GM19452 (cell line): ENCODE data around the gene JOSD2.

Experiments used
- ATAC-seq: cut with Tn5 transposase; IDR thresholded peaks from one replicate; pipeline ENCODE4 v1.9.1; 2021; ENCODE audit not compliant: unreplicated experiment

JOSD2 gene

GRCh38 chr19:50457300-50457699, 53.7 kb downstream of the JOSD2 start:
- ATAC-seq: no peak
